IPS DF 19.7 (cell line): Measurements from ENCODE around the gene BAG5.
"Not testable (repeated sequence)": the region's sequence is repeated elsewhere in the genome, so short reads cannot be mapped to it uniquely, and the experiment has no call there.

Experiments
- DNase-seq: peaks from one replicate; pipeline ENCODE4 v3.0.0-alpha.2; 2013; ENCODE audit warnings: low read depth, low spot score

Gene BAG5

GRCh38 chr14:103562429-103563225 lies at the start of gene BAG5, which contains the start of gene COA8:
Gene BAG5 (minus strand): TSS chr14:103562657. CDS start chr14:103561164, 1,493 bp downstream.
Gene COA8 (plus strand): TSS chr14:103562960. CDS start chr14:103563002, 42 bp downstream.
- no peak for DNase-seq

GRCh38 chr14:103611215-103611614 lies 48.8 kb upstream of the BAG5 start:
- DNase-seq = no peak

DNA sequence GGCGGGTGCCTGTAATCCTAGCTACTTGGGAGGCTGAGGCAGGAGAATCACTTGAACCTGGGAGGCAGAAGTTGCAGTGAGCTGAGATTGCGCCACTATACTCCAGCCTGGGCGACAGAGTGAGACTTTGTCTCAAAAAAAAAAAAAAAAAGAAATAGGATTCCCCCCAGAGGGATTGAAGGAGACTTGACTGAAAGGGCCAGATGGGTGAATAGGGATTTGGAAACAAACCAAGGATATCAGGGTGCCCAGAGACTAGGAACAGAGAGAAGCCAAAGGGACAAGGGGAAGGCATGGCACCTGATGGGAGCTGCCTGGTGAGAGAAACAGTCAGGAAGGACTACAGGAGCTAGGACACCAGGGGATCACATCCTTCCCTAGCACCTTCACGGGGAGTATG lies 46.6 kb upstream of the BAG5 start:
- not testable (repeated sequence) for DNase-seq

DNA sequence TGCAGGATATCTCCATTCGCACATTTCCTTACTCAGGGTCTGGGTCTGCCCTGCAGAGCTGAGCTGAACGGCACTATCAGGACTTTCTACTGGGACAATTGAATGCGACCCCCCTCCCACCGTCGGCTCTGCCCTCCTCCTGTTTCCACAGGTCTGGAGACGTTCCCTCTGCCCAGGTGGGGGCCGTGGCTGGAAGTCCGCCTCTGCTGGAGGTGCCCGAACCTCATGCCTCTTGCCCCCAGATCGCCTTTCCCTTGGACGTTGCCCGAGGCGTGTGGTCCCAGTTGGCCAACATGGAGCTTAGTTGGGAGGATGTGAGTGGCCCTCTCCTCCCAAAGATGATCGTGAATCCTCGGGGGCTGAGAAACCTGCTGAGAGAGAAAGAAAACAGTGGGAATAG lies 45.4 kb upstream of the BAG5 start:
- DNase-seq = no peak

- DNase-seq = no peak
Measured at GRCh38 chr14:103606963-103607668, 44.7 kb upstream of the BAG5 start.

DNA sequence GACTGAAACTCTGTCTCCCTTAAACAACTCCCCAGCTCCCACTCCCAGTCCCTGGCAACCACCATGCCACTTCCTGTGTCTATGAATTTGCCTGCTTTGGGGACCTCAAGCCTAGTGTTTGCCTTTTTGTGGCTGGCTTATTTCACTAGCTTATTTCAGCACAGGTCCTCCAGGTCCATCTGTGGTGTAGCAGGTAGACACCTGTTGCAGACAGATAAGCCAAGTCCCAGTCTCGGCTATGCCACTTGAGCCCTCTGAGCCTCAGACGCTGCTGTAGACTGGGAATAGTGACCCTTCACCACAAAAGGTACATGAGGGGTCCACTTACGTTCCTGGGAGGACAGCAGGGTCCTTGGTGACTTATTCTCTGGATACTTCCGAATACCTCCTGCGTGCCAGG lies 42.2 kb upstream of the BAG5 start:
- DNase-seq = no peak

- DNase-seq = no peak
Measured at GRCh38 chr14:103600503-103600902, 38.0 kb upstream of the BAG5 start.

DNA sequence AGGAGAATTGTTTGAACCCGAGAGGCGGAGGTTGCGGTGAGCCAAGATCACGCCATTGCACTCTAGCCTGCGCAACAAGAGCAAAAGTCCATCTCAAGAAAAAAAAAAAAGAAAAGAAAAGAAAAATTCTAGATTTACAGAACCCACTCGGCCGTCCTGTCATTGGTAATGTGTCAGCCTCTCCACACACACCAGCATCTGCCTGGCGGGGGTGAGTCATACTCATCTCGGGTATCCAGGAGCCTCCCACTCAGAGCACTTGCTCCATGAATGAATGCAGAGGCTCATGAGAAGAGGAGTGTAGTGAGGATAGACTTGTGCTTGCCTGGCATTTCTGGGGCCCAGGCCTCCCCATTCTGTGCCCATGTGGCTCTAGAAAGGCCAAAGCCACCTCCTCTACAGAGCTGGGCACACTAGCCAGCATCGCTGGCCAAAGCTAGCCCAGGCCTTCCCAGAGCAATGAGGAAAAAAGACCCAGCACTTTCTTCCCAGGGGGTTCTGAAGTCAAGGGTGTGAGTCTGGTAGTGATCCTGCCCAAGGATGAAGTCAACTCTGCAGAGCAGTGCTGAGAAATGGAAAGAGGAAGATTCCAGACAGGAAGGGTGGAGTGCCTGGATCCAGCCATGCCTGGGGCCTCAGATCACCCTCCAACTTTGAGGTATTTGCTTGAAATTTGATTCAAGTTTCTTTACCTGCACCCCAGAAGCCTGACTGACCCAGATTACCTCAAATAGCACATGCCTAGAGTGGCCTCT lies 35.3 kb upstream of the BAG5 start:
- DNase-seq = no peak

DNA sequence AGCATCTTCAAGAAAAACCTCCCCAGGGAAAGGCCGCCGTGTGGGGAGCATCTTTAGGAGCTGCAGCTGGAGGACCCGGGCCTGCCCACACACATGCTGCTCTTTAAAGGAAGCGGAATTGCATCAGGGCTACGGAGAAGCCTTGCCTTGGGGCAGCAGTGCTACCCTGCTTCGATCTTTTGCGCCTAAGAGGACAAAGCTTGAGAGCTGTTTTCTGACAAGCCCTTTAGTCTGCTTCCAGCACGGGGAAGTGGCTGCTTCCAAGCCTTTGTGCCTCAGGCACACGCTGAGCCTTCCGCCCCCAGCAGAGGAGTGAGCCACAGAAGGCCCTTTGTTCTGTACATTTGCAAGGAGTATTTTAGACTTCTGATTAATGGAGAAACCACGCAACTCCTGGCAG lies 31.8 kb upstream of the BAG5 start:
- DNase-seq = no peak

- DNase-seq = no peak
Measured at GRCh38 chr14:103593577-103593976, 31.1 kb upstream of the BAG5 start.

GRCh38 chr14:103584326-103584915 lies 22.0 kb upstream of the BAG5 start:
- no peak for DNase-seq

GRCh38 chr14:103581954-103582703 lies 19.7 kb upstream of the BAG5 start:
- DNase-seq = no peak

DNA sequence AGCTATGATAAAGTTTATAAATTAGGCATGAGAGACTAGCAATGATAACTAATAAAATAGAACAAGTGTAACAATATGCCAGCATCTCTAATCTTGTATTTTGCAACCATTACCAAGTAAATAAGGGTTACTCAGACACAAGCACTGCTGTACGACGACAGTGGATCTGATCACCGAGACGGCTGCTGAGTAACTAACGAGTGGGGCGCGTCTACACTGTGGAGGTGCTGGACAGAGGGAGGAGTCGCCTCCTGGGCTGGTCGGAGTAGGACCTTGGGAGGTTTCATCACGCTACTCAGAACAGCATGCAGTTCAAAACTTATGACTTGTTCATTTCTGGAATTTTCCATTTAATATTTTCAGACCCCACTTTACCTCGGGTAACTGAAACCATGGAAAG lies 18.7 kb upstream of the BAG5 start:
- no peak for DNase-seq

DNA sequence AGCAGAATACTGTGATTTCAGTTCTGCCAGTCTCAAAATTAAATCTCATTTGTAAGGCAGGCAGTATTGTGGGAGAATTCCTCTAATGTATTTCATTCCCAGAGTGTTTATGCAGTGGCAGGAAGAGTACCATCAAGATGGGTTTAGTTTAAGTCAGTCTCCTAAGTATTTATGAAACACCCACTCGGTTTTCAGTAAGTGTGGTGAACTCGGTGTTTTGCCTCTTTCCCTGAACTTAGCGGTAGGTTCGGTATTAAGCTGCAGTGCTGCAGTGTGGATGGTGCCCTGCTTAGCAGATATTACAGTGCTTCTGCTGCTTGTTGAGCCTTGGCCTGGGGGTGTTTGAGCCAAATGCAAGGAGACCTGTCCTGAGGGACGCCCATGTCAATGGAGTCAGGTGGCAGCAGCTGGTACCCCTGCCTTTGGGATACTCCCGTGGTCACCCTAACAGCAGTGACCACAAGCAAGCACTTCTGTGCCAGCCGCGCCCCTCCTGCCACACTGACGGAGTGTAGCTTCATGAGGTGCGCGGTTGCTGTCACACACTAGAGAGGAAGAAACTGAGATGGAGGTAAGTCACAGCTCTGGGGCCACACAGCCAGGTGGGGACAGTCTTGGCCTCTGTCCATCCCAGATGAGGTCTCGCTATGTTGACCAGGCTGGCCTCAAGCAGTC lies 16.1 kb upstream of the BAG5 start:
- no peak for DNase-seq

DNA sequence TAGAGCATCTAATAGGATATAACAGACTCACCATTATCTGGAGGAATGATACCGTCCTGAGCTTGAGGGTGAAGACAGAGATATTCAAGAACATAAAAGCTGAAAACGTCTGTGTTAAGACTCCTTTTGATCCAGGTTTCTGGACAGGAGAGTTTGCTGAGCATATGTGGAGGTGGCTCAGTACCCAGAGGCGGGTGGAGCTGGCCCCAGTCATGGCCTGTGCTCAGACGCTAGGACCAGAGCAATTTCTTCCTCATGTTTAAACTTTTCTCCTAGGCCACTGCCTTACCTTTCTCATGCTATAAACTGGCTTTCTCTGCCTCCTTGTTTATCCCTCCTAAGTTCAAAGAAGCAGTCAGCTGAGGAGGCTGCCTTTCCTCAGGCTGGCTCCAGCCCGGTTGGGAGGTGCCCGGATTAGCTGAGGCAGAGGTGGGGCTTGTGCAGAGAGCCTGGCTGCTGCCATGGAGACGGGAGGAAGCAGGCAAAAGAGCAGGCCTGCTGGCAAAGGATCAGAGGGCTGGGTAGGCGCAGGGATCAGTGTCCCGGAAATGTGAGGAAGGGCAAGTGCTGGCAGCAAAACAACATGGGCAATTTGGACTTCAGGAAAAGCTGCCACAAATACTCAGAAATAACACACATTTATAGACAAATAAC lies 14.0 kb upstream of the BAG5 start:
- no peak for DNase-seq

- DNase-seq = no peak
Measured at GRCh38 chr14:103574707-103575285, 12.3 kb upstream of the BAG5 start.

GRCh38 chr14:103574104-103574503 lies 11.6 kb upstream of the BAG5 start:
- no peak for DNase-seq

DNA sequence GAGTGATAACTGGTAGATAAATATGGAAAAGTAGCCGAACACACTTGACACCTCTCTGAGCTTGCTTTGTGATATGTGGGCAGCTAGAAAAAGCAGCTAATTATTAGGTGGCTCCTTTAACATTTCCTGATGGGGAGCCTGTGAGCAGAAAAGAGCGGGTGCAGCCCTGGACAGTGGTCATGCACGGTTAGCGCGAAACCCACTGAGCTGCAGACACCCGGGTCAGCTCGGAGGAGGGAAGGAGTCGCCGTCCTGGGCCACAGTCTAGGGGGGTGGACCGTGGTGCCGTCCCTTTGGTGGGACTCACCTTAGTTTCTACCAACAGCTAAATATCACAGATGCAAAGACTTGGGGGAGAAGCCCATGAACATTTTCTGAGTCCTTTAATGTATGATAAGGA lies 7.0 kb upstream of the BAG5 start:
- DNase-seq = no peak

DNA sequence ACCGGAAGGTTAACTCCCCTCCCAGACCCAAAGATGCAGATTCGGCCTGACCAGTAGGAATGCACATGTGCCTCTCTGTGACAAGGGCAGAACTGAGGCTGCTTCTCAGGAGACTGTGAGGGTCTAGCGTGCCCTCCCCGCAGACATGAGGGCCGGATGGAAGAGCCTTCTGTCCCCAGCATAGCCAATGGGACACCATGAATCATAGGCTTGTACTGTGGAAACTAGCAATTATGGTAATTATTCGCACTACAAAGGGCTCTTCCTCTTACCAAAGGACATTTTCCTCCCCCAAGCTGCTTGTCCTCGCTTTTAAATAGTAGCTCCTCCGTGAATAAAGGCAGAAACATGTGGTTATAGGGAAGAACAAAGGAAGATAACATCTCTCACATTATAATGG lies 6.5 kb upstream of the BAG5 start:
- no peak for DNase-seq
